GM18526 (cell line): ENCODE results near the gene ZNF865.
A peak's percentile ranks its signal among the peaks of the same experiment; 100 is the strongest.

ENCODE experiments used
- POLR2A ChIP-seq: IDR thresholded peaks from 3 replicates; pipeline ENCODE4 v1.6.1; 2011; ENCODE audit not compliant: insufficient read length; ENCODE audit errors: extremely low read depth

The ZNF865 gene

GRCh38 chr19:55632463-55632834 lies 27.0 kb downstream of the ZNF865 start:
- no peak for TF ChIP-seq POLR2A

- no peak for TF ChIP-seq POLR2A
Observed at GRCh38 chr19:55633861-55634260, 28.4 kb downstream of the ZNF865 start.

- no peak for TF ChIP-seq POLR2A
Observed at GRCh38 chr19:55635334-55635717, 29.9 kb downstream of the ZNF865 start.

GRCh38 chr19:55635856-55636440 lies 30.5 kb downstream of the ZNF865 start:
- TF ChIP-seq POLR2A: no peak

DNA sequence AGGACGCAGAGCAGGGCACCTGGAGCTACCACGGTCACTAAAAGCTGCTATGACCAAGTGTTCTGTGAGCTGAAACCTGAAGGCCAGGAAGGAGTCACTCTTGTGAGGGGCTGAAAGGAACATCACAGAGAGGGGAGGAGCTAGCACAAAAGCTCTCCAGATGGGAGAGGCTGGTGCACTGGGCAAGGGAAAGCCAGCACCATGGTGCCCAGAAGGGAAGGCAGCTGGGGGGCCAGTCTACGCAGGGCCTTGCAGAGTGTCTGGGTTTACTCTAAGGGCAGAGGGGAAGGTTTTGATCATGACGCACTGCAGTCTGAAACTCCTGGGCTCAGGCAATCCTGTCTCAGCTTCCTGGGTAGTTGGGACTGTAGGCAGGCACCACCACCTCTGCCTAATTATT lies 31.3 kb downstream of the ZNF865 start:
- TF ChIP-seq POLR2A: no peak

DNA sequence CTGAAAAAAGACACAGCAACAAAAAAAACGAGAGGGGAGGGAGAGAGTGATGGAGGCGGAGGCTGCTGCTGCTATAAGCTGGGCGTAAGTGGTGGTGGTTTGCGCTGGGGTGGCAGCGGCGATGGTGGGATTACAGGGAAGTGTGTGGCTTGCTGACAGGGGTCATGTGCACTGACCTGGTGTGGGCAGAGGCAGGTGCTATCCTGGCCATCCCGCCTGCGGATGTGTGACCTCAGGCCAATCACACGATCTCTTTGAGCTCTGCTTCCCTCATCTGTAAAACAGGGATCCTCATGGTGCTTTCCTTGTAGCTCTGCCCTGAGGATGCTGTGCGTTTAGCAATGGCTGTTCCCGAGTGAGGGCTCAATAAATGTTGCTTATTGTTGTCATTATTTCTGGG lies 32.1 kb downstream of the ZNF865 start:
- TF ChIP-seq POLR2A: no peak

- TF ChIP-seq POLR2A: no peak
Observed at GRCh38 chr19:55638864-55639359, 33.5 kb downstream of the ZNF865 start.

GRCh38 chr19:55640043-55640576 lies 34.7 kb downstream of the ZNF865 start:
- peak; percentile 19 for TF ChIP-seq POLR2A

GRCh38 chr19:55640577-55641425 lies 35.4 kb downstream of the ZNF865 start, which contains the start of gene ZNF580:
TSS of gene ZNF580 (plus strand) at chr19:55641002. CDS start at chr19:55642509, 1,507 bp downstream.
- TF ChIP-seq POLR2A: no peak

DNA sequence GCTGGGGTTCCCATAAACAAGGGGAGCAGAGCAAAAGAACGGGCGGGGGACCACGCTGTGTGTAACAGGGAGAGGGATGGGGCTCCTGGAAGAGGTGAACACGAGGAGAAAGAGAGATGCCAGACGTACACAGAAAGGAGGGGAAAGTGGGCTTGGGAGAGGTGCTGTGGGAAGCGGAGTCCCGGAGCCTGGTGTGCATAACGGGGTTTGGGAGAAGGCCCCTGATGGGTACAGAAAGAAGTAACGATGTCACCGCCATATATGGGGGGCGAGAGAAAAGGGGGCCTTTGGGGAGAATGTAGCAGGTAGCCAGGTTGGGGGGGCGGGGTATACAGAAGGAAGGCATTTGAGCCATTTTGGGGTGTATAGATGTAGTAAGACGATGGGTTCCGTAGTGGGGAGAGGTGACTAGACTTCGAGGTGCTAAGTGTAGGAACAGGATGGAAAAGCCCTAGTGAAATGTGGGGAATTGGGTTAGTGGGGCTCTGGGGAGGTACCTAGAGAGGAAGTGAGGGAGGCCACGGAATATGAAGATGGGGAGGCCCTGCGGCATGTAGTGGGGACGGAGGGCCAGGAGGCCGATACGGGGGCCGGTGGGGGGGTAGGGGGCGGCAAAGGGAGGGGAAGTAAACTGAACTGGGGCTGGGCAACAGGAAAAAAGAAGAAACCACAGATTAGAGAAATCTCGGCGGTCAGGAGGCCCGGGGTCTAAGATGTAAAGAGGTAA lies 36.1 kb downstream of the ZNF865 start:
- no peak for TF ChIP-seq POLR2A

DNA sequence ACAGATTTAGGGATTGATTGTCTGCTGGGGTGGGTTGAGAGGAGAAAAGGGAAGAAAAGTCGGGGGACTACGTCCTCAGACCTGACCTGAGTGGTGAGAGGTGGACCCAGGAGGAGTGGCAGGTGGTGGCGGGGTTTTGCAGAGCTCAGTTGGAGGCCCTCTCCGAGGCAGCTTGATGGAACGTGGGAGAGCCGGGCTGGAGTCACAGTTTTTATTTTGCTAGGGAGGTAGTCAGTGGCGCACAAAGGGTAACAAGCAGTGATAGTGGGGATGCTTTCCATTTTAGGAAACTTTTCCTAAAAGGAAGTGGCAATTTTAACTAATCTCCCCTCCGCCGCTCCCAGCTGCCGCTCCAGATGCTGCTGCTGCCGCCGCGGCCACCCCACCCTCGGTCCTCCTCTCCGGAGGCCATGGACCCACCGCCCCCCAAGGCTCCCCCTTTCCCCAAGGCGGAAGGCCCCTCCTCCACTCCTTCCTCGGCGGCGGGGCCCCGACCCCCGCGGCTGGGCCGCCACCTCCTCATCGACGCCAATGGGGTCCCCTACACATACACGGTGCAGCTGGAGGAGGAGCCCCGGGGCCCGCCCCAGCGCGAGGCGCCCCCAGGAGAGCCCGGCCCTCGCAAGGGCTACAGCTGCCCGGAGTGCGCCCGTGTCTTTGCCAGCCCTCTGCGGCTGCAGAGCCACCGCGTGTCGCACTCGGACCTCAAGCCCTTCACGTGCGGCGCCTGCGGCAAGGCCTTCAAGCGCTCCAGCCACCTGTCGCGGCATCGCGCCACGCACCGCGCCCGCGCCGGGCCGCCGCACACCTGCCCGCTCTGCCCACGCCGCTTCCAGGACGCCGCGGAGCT lies 36.9 kb downstream of the ZNF865 start:
- TF ChIP-seq POLR2A: no peak

GRCh38 chr19:55643003-55643886 lies 37.8 kb downstream of the ZNF865 start, which contains the start of gene ZNF581:
TSS of gene ZNF581 (plus strand) at chr19:55643649. CDS start at chr19:55644572, 923 bp downstream.
- TF ChIP-seq POLR2A: peak; percentile 43

DNA sequence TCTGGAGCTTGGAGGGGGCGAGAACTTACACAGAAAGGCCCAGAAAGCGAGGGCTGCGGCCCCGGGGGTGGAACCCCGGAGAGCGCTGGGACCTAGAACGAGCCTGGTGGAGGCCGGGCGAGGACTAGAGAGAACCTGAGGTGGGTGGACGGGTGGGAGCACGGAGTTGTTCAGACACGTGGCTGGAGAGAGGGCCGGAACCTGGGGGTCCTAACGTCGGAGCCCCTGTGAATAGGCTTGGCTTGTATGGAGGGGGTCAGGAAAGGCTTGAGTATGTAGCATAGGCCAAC lies 38.4 kb downstream of the ZNF865 start:
- no peak for TF ChIP-seq POLR2A

DNA sequence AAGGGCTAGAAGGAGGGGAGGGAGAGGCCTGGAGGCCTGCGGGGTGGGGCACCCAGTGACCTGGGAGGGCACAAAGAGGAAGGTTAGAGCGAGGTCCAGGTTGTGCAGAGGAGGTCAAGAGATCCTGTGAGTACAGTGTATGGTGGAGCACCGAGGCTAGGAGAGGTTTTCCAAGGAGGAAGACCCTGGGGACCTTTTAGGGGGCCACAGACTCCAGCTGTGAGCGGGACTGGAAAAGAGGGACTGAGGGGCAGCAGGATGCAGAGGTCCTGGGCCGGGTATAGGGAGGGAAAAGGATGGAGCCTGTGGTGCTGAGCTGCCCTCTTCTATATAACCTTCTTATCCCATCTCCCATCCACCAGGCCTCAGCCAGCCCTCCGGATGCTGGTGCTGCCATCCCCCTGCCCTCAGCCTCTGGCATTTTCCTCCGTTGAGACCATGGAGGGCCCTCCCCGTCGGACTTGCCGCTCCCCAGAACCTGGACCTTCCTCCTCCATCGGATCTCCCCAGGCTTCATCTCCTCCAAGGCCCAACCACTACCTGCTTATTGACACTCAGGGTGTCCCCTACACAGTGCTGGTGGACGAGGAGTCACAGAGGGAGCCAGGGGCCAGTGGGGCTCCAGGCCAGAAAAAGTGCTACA lies 38.9 kb downstream of the ZNF865 start:
- TF ChIP-seq POLR2A: no peak
